Measurements from ENCODE around the gene KIRREL3. TPM values are rescaled to one million over a fixed set of nuclear protein-coding genes. Genes with fewer than 3 reads are reported as not detected.

The KIRREL3 gene
- polyA plus RNA-seq, 1 donor (not counting 4 experiments of a cell fraction or from before 2014, with no cell fraction given), result 0.04 TPM

GRCh38 chr11:126897430-126897829 is 103.1 kb downstream of the KIRREL3 start:
- Histone ChIP-seq H3K79me2 (ENCODE audit: control insufficient read depth, insufficient read depth, low read length) (no peaks in the 10 kb centered on the region), H3K9me1 (ENCODE audit: control insufficient read depth, extremely low read depth, insufficient read depth, low read length) (no peaks in the 10 kb centered on the region), H3K27me3 (ENCODE audit: control insufficient read depth, extremely low read depth, insufficient read depth, low read length) (no peaks in the 10 kb centered on the region), H3K9ac (ENCODE audit: control insufficient read depth, extremely low read depth, insufficient read depth, low read length) (no peak overlapping the region), H3K4me3 (ENCODE audit: control insufficient read depth in 2 of 3, extremely low read depth in 1 of 3, insufficient read depth in 2 of 3, low read depth in 1 of 3, low read length in 3 of 3) (no peak overlapping the region), H3K27ac (ENCODE audit: control insufficient read depth, insufficient read depth, low read length) (no peak overlapping the region), H2AFZ (ENCODE audit: control insufficient read depth, low read length) (no peak overlapping the region), H4K20me1 (ENCODE audit: control insufficient read depth, extremely low read depth, insufficient read depth, low read length) (no peaks in the 10 kb centered on the region), H3K4me1 (ENCODE audit: control insufficient read depth, extremely low read depth, insufficient read depth, low read length) (no peaks in the 10 kb centered on the region), H3K36me3 (ENCODE audit: control insufficient read depth in 2 of 2, extremely low read depth in 1 of 2, insufficient read depth in 2 of 2, low read length in 2 of 2) (no peaks in the 10 kb centered on the region), H3K4me2 (ENCODE audit: control insufficient read depth, extremely low read depth, insufficient read depth, low read depth, low read length) (no peak overlapping the region), H3K9me3 (ENCODE audit: control insufficient read depth, low read depth, low read length) (peaks cover 3% of the 10 kb centered on the region)
- FAIRE-seq (no peak), DNase-seq (ENCODE audit: low read depth, low spot score) (no peak)
- TF ChIP-seq, protein P1, sequence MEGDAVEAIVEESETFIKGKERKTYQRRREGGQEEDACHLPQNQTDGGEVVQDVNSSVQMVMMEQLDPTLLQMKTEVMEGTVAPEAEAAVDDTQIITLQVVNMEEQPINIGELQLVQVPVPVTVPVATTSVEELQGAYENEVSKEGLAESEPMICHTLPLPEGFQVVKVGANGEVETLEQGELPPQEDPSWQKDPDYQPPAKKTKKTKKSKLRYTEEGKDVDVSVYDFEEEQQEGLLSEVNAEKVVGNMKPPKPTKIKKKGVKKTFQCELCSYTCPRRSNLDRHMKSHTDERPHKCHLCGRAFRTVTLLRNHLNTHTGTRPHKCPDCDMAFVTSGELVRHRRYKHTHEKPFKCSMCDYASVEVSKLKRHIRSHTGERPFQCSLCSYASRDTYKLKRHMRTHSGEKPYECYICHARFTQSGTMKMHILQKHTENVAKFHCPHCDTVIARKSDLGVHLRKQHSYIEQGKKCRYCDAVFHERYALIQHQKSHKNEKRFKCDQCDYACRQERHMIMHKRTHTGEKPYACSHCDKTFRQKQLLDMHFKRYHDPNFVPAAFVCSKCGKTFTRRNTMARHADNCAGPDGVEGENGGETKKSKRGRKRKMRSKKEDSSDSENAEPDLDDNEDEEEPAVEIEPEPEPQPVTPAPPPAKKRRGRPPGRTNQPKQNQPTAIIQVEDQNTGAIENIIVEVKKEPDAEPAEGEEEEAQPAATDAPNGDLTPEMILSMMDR (optimal IDR thresholded peaks at IDR 0.05 in 1 of 3, IDR thresholded peaks at IDR 0.05 in 1 of 3, conservative IDR thresholded peaks at IDR 0.05 in 1 of 3; ENCODE audit: extremely low read depth in 1 of 3, insufficient read depth in 2 of 3, low read length in 3 of 3), result no peak
- no peak for TF ChIP-seq EZH2 (IDR thresholded peaks at IDR 0.05; ENCODE audit: low read length)
- dilution Hi-C loops (cut with MboI; ENCODE audit: extremely low pct_ligation_motif_present, low sequenced_read_pairs), result no loop called here

GRCh38 chr11:126896025-126896424 is 104.5 kb downstream of the KIRREL3 start:
- DNase-seq (ENCODE audit: low read depth, low spot score) (no peak), FAIRE-seq (no peak)
- H3K4me2 ChIP-seq (ENCODE audit: control insufficient read depth, extremely low read depth, insufficient read depth, low read depth, low read length), result no peak overlapping the region
- H3K9me3 ChIP-seq (ENCODE audit: control insufficient read depth, low read depth, low read length), result peaks cover 3% of the 10 kb centered on the region
- H3K79me2 ChIP-seq (ENCODE audit: control insufficient read depth, insufficient read depth, low read length), result no peaks in the 10 kb centered on the region
- no peaks in the 10 kb centered on the region for H3K36me3 ChIP-seq (ENCODE audit: control insufficient read depth in 2 of 2, extremely low read depth in 1 of 2, insufficient read depth in 2 of 2, low read length in 2 of 2)
- TF ChIP-seq, protein P1 (optimal IDR thresholded peaks at IDR 0.05 in 1 of 3, IDR thresholded peaks at IDR 0.05 in 1 of 3, conservative IDR thresholded peaks at IDR 0.05 in 1 of 3; ENCODE audit: extremely low read depth in 1 of 3, insufficient read depth in 2 of 3, low read length in 3 of 3), result no peak
- no peak for TF ChIP-seq EZH2 (IDR thresholded peaks at IDR 0.05; ENCODE audit: low read length)
- no peaks in the 10 kb centered on the region for H3K27me3 ChIP-seq (ENCODE audit: control insufficient read depth, extremely low read depth, insufficient read depth, low read length)
- H3K9me1 ChIP-seq (ENCODE audit: control insufficient read depth, extremely low read depth, insufficient read depth, low read length), result no peaks in the 10 kb centered on the region
- H4K20me1 ChIP-seq (ENCODE audit: control insufficient read depth, extremely low read depth, insufficient read depth, low read length), result no peaks in the 10 kb centered on the region
- dilution Hi-C loops (cut with MboI; ENCODE audit: extremely low pct_ligation_motif_present, low sequenced_read_pairs), result no loop called here
- no peak overlapping the region for H3K4me3 ChIP-seq (ENCODE audit: control insufficient read depth in 2 of 3, extremely low read depth in 1 of 3, insufficient read depth in 2 of 3, low read depth in 1 of 3, low read length in 3 of 3)
- no peak overlapping the region for H3K27ac ChIP-seq (ENCODE audit: control insufficient read depth, insufficient read depth, low read length)
- no peak overlapping the region for H3K9ac ChIP-seq (ENCODE audit: control insufficient read depth, extremely low read depth, insufficient read depth, low read length)
- no peak overlapping the region for H2AFZ ChIP-seq (ENCODE audit: control insufficient read depth, low read length)
- H3K4me1 ChIP-seq (ENCODE audit: control insufficient read depth, extremely low read depth, insufficient read depth, low read length), result no peaks in the 10 kb centered on the region
